ENCODE data around the gene ARHGEF1. TPM values are rescaled to one million over a fixed set of nuclear protein-coding genes. Genes with fewer than 3 reads are reported as not detected.
A peak's percentile ranks its signal among the peaks of the same experiment; 100 is the strongest.

Gene ARHGEF1
- total and polyA plus RNA-seq, 11 donors, result 22.8 to 89.2 (median 28.0) TPM

DNA sequence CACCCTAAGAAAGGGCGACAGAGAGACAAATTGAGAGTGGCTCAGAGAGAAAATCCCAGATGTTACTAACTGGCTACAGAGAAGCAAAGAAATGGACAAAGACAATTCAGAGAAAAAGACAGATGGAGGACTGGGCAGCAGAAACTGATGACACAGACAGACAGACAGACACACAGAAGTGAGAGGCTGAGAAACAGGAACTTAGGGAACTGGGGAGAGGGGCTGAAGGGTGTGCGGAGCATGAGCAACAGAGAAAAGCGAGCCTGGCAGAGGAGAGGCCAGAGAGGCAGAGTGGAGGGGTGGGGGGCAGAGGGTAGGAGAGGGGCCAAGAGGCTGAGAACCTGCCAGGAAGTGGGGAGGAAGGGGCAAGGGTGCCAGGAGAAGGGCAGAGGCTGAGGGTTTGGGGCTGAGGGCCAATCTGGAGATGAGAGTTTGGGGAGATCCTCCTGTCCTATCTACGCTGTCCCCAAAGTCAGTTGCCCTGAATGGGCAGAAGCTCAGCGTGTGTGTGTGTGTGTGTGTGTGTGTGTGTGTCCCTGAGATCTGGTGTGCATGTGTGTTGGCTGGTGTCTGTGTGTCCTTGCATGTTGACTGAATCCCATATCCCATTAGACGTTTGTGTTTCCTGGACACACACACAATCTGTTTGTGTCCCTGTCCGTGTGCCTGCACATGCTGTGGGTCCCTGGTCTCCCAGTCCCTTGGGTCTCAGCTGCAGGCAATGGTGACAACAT is 50.9 kb downstream of the ARHGEF1 start:
- ATAC-seq (no peak), DNase-seq (no peak)
- TF ChIP-seq POLR2A (IDR thresholded peaks at IDR 0.05), result no peak
- TF ChIP-seq, protein P1, sequence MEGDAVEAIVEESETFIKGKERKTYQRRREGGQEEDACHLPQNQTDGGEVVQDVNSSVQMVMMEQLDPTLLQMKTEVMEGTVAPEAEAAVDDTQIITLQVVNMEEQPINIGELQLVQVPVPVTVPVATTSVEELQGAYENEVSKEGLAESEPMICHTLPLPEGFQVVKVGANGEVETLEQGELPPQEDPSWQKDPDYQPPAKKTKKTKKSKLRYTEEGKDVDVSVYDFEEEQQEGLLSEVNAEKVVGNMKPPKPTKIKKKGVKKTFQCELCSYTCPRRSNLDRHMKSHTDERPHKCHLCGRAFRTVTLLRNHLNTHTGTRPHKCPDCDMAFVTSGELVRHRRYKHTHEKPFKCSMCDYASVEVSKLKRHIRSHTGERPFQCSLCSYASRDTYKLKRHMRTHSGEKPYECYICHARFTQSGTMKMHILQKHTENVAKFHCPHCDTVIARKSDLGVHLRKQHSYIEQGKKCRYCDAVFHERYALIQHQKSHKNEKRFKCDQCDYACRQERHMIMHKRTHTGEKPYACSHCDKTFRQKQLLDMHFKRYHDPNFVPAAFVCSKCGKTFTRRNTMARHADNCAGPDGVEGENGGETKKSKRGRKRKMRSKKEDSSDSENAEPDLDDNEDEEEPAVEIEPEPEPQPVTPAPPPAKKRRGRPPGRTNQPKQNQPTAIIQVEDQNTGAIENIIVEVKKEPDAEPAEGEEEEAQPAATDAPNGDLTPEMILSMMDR (IDR thresholded peaks at IDR 0.05), result no peak
- peaks cover 31 to 84% (median 62%) of the 10 kb centered on the region in 9 donors for H3K27me3 ChIP-seq
- H3K27ac ChIP-seq, result no peak overlapping the region
- intact Hi-C loops (cut with DNase I), result loop anchor here in 7 of 10 donors (2.0 to 5.0 kb wide), 5 partner anchors 47 to 62 kb away; partner anchors contain the start of genes ARHGEF1 (in 1 of the 7) and CD79A (in 1 of the 7)
- no peaks in the 10 kb centered on the region for H3K9me3 ChIP-seq
- 50 to 71% (median 63%) methylated on average over 6 to 7 of the region's 7 CpGs for WGBS, 4 donors
- H3K4me3 ChIP-seq, result no peak overlapping the region
- H3K36me3 ChIP-seq, result no peaks in the 10 kb centered on the region
- peaks cover 0 to 7% (median 4%) of the 10 kb centered on the region in 12 donors for H3K4me1 ChIP-seq

DNA sequence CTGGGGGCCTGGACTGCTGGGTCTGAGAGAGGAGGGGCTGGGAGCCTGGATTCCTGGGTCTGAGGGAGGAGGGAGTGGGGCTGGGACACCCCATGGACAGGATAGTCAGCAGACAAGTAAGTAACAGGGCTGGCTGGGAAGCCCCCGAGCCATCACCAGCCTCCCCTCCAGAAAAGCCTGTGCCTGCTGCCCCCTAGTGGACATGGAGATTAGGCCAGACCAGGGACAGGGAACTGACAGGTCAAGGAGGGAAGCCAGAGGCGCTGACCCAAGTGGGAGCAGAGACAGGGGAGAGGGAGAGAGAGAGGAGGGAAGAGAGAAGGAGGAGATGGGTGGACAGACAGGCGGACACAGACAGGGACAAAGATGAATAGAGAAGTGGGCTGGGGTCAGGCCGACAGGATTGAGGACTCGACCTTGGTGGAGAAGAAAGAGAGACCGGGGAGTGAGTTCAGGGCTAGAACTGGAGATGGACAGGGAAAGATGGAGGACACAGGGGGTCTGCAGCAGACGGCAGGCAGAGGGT is 51.9 kb downstream of the ARHGEF1 start:
- WGBS, 4 donors, result 23 to 33% (median 29%) methylated on average over 7 of the region's 7 CpGs
- Histone ChIP-seq H3K4me1 (peaks cover 0 to 6% (median 0%) of the 10 kb centered on the region in 12 donors), H3K36me3 (no peaks in the 10 kb centered on the region), H3K27ac (no peak overlapping the region), H3K27me3 (peaks cover 25 to 77% (median 55%) of the 10 kb centered on the region in 9 donors), H3K4me3 (no peak overlapping the region), H3K9me3 (no peaks in the 10 kb centered on the region)
- DNase-seq (peak; percentile 58 to 78 (median 70)), ATAC-seq (peak in 3 of 4 donors; percentile 62 to 75 (median 74))
- intact Hi-C loops (cut with DNase I), result loop anchor here in 8 of 10 donors (2.0 to 5.0 kb wide), 5 partner anchors 48 to 63 kb away; partner anchors contain the start of genes ARHGEF1 (in 1 of the 8) and CD79A (in 1 of the 8)
- TF ChIP-seq, protein P1 (IDR thresholded peaks at IDR 0.05), result peak; percentile 66 to 85 (median 79)
- TF ChIP-seq POLR2A (IDR thresholded peaks at IDR 0.05), result no peak

DNA sequence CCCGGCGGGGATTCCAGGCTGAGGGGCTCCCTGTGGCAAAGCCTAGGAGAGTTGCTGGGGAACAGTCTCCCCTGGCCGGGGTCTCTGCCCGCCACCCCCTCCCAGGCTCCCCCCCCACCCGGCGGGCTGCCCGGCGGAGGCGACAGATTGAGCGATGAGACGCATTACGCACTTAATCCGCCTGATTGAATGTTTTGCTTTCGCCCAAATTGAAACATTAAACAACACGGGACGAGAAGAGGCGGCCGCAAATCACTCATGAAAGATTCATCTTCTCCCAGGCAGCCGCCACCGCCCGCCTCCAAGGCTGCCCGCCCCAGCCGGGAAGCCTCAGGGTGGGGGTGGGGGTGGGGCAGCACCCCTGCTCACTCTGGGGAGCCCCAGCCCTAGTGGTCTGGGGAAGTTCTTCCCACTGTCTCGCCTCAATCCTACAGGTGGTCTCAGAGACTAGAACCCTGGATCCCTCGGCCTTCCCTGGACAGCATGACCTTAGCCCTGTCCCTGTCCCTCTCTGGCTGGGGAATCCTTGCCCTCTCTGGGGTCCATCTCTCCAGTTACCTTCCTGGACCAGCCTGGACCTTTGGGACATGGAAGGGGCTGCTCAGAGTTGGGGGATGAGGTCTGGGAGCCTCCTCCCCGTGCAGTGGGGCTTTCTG is 52.9 kb downstream of the ARHGEF1 start:
- Histone ChIP-seq H3K27ac (no peak overlapping the region), H3K4me1 (peaks cover 0 to 13% (median 3%) of the 10 kb centered on the region in 12 donors), H3K4me3 (no peak overlapping the region), H3K36me3 (no peaks in the 10 kb centered on the region), H3K27me3 (peaks cover 18 to 77% (median 54%) of the 10 kb centered on the region in 9 donors), H3K9me3 (no peaks in the 10 kb centered on the region)
- DNase-seq, result no peak
- TF ChIP-seq, protein P1 (IDR thresholded peaks at IDR 0.05), result no peak
- TF ChIP-seq POLR2A (IDR thresholded peaks at IDR 0.05), result no peak
- WGBS, 4 donors, result 24 to 30% (median 28%) methylated on average over 11 to 26 of the region's 26 CpGs
- intact Hi-C loops (cut with DNase I), result loop anchor here in 3 of 10 donors (2.0 to 5.0 kb wide), 2 partner anchors 63 to 64 kb away; no protein-coding TSS in a partner anchor
- ATAC-seq, result no peak

All from heart left ventricle (tissue), 16 donors.